Naive thymus-derived CD4-positive, alpha-beta T cell (primary cell): ENCODE measurements around the gene ZNF70. TPM values are rescaled to one million over a fixed set of nuclear protein-coding genes. Genes with fewer than 3 reads are reported as not detected.

Experiments
- ATAC-seq: fragments of 150-1000 bp; cut with Tn5 transposase; 2 replicates; pipeline ENCODE4 v1.10.0; 2021; ENCODE audit warnings: mild to moderate bottlenecking, moderate library complexity
- CTCF ChIA-PET: fragments of 350-600 bp; sonication (Branson Sonifier 250); formaldehyde crosslinking; loops from one replicate; lab custom pipeline; 2021; ENCODE audit warnings: antibody characterized with exemption; lab: Charles Lee
- POLR2A ChIA-PET: fragments of 350-600 bp; sonication (Branson Sonifier 250); formaldehyde crosslinking; loops from one replicate; lab custom pipeline; 2021; ENCODE audit warnings: antibody characterized with exemption, inconsistent platforms; lab: Charles Lee
- DNase-seq, 9 donors: peaks; one replicate each; pipeline versions ENCODE4 v3.0.0 to v3.0.0-alpha.2; 2020 to 2022; ENCODE audit warnings: mixed read lengths in 1 of 9
- H3K27ac ChIP-seq: one replicate; pipeline ENCODE4 v1.7.0; 2013; ENCODE audit warnings: mild to moderate bottlenecking, low read depth, low read length, moderate library complexity
- H3K27me3 ChIP-seq, 2 donors: one replicate each; pipeline ENCODE4 v1.7.0; 2013; ENCODE audit warnings: low read length in 2 of 2, mild to moderate bottlenecking in 2 of 2, moderate library complexity in 2 of 2; ENCODE audit not compliant: control insufficient read depth in 2 of 2, insufficient read depth in 2 of 2
- H3K36me3 ChIP-seq, 3 experiments: 1 replicate in 2 of 3; 2 replicates in 1 of 3; pipeline ENCODE4 v1.7.0; 2013; ENCODE audit warnings: low read length in 3 of 3, mild to moderate bottlenecking in 3 of 3, moderate library complexity in 1 of 3; ENCODE audit not compliant: insufficient read depth in 3 of 3, control insufficient read depth in 2 of 3
- H3K4me1 ChIP-seq, 2 donors: one replicate each; pipeline ENCODE4 v1.7.0; 2013; ENCODE audit warnings: low read length in 2 of 2, mild to moderate bottlenecking in 2 of 2, moderate library complexity in 1 of 2; ENCODE audit not compliant: control insufficient read depth in 2 of 2, insufficient read depth in 2 of 2
- H3K4me3 ChIP-seq: 2 replicates; pipeline ENCODE4 v1.7.0; 2013; ENCODE audit warnings: mild to moderate bottlenecking, low read length
- H3K9me3 ChIP-seq, 3 experiments: 1 replicate in 2 of 3; 2 replicates in 1 of 3; pipeline ENCODE4 v1.7.0; 2013; ENCODE audit warnings: low read length in 3 of 3; ENCODE audit not compliant: control insufficient read depth in 2 of 3
- H3K27ac Mint-ChIP-seq, 9 donors: one replicate each; pipeline ENCODE4 v1.8.0; 2020 to 2022; ENCODE audit warnings: mixed read lengths in 9 of 9, mild to moderate bottlenecking in 8 of 9, moderate library complexity in 5 of 9, inconsistent platforms in 2 of 9
- H3K27me3 Mint-ChIP-seq, 5 donors: one replicate each; pipeline ENCODE4 v1.8.0; 2021 to 2022; ENCODE audit warnings: mixed read lengths in 5 of 5, mild to moderate bottlenecking in 1 of 5
- H3K36me3 Mint-ChIP-seq, 5 donors: one replicate each; pipeline ENCODE4 v1.8.0; 2020 to 2022; ENCODE audit warnings: mixed read lengths in 5 of 5, mild to moderate bottlenecking in 3 of 5, inconsistent platforms in 1 of 5
- H3K4me1 Mint-ChIP-seq, 7 donors: one replicate each; pipeline ENCODE4 v1.8.0; 2020 to 2022; ENCODE audit warnings: mixed read lengths in 7 of 7, mild to moderate bottlenecking in 3 of 7, inconsistent platforms in 1 of 7
- H3K4me3 Mint-ChIP-seq, 10 donors: one replicate each; pipeline ENCODE4 v1.8.0; 2020 to 2022; ENCODE audit warnings: mild to moderate bottlenecking in 10 of 10, mixed read lengths in 10 of 10, moderate library complexity in 6 of 10, inconsistent platforms in 2 of 10
- H3K9me3 Mint-ChIP-seq, 11 donors: one replicate each; pipeline ENCODE4 v1.8.0; 2020 to 2022; ENCODE audit warnings: mixed read lengths in 11 of 11, mild to moderate bottlenecking in 4 of 11, inconsistent platforms in 1 of 11, moderate library complexity in 1 of 11
- intact Hi-C, 2 donors: fragments of 100-400 bp; cut with micrococcal nuclease; formaldehyde crosslinking; loops; one replicate each; pipeline ENCODE4 v1.15.1; 2023
- polyA plus RNA-seq, 2 donors: library from polyadenylated mRNA; unstranded; fragments of 300-500 nt; fragmentation: Illumina TruSeq; gene quantifications; one replicate each; pipeline ENCODE4 v1.2.3, GENCODE V29; 2021
- total RNA-seq, 6 experiments: library from RNA in 5 of 6; stranded (reverse) in 5 of 6; gene quantifications; 1 replicate in 5 of 6; 2 replicates in 1 of 6; pipeline ENCODE4 v1.2.3 and lab custom pipeline; 2021 to 2026

Gene ZNF70
- total and polyA plus RNA-seq, 7 experiments from 2014 or later: 0.32 to 7.9 (median 3.5) TPM

GRCh38 chr22:23722160-23722559 is 28.8 kb downstream of the ZNF70 start:
- POLR2A ChIA-PET: no interaction called here
- Histone ChIP-seq H3K9me3 (no peaks in the 10 kb centered on the region), H3K4me3 (no peak overlapping the region), H3K27me3 (peaks cover 0 to 3% of the 10 kb centered on the region in 2 donors), H3K27ac (no peak overlapping the region), H3K4me1 (no peaks in the 10 kb centered on the region), H3K36me3 (no peaks in the 10 kb centered on the region)
- peaks cover 0 to 13% (median 0%) of the 10 kb centered on the region in 5 donors for H3K27me3 Mint-ChIP-seq
- intact Hi-C loops: no loop called here
- no peaks in the 10 kb centered on the region for H3K9me3 Mint-ChIP-seq
- no peaks in the 10 kb centered on the region for H3K36me3 Mint-ChIP-seq
- no peak for ATAC-seq
- DNase-seq: no peak
- no peak overlapping the region for H3K4me3 Mint-ChIP-seq
- no peak overlapping the region for H3K27ac Mint-ChIP-seq
- CTCF ChIA-PET: no interaction called here
- peaks cover 0 to 4% (median 3%) of the 10 kb centered on the region in 7 donors for H3K4me1 Mint-ChIP-seq

DNA sequence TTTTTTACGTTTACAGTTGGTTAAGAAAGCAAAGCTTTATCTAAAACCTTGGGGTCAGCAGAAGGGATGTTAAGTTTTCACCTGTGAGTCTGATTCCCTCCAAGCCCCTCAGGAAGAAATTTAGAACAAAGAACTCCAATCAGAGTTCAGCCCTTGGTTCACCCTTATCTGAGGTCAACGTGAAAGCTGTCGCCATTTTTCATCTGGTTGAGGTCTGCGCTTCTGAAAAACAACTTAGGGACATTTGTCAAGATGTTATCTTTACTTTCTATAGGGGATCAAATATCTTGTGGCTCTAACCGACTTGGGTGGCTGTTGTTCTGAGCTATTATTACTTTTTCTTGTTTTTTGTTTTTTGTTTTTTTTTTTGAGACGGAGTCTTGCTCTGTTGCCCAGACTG is 30.1 kb downstream of the ZNF70 start:
- Mint-ChIP-seq H3K9me3 (no peaks in the 10 kb centered on the region), H3K27ac (no peak overlapping the region), H3K4me3 (no peak overlapping the region), H3K4me1 (peaks cover 2 to 11% (median 7%) of the 10 kb centered on the region in 7 donors), H3K36me3 (no peaks in the 10 kb centered on the region), H3K27me3 (peaks cover 0 to 8% (median 0%) of the 10 kb centered on the region in 5 donors)
- POLR2A ChIA-PET: interaction anchor here (0.9 kb wide), 1 partner anchor 25 kb away, joined by 3 read pairs; no protein-coding TSS in a partner anchor
- H3K4me1 ChIP-seq: peaks cover 4 to 5% of the 10 kb centered on the region in 2 donors
- H3K9me3 ChIP-seq: no peaks in the 10 kb centered on the region
- no peaks in the 10 kb centered on the region for H3K27me3 ChIP-seq
- intact Hi-C loops: no loop called here
- H3K27ac ChIP-seq: no peak overlapping the region
- CTCF ChIA-PET: no interaction called here
- DNase-seq (no peak), ATAC-seq (no peak)
- H3K36me3 ChIP-seq: peaks cover 0 to 5% (median 0%) of the 10 kb centered on the region in 3 experiments
- H3K4me3 ChIP-seq: no peak overlapping the region

- Mint-ChIP-seq H3K9me3 (no peaks in the 10 kb centered on the region), H3K27me3 (no peaks in the 10 kb centered on the region), H3K4me1 (peaks cover 12 to 24% (median 16%) of the 10 kb centered on the region in 7 donors), H3K27ac (peak overlapping the region in 2 of 9 donors; percentile 51 to 56), H3K36me3 (peaks cover 4 to 11% (median 6%) of the 10 kb centered on the region in 5 donors), H3K4me3 (peak overlapping the region in 7 of 10 donors; percentile 27 to 85 (median 49))
- no peak overlapping the region for H3K27ac ChIP-seq
- ChIA-PET CTCF (interaction anchor here (0.6 to 0.8 kb wide), 2 partner anchors 32 to 126 kb away, joined by 3 read pairs; no protein-coding TSS in a partner anchor), POLR2A (interaction anchor here (0.6 to 3.8 kb wide), 5 partner anchors 19 to 59 kb away, joined by 3 to 39 read pairs (median 3); partner anchors contain the start of gene ZNF70)
- intact Hi-C loops: loop anchor here (5.0 to 10.0 kb wide), 5 partner anchors 34 to 836 kb away; partner anchors contain the start of genes GUCD1 (in 1 of the 2), SLC2A11 (in 1 of the 2), SNRPD3 (in 1 of the 2) and VPREB3 (in 1 of the 2)
- peaks cover 10 to 12% of the 10 kb centered on the region in 2 donors for H3K4me1 ChIP-seq
- ATAC-seq (no peak), DNase-seq (no peak)
- no peaks in the 10 kb centered on the region for H3K9me3 ChIP-seq
- peaks cover 0 to 16% (median 0%) of the 10 kb centered on the region in 3 experiments for H3K36me3 ChIP-seq
- no peak overlapping the region for H3K4me3 ChIP-seq
- no peaks in the 10 kb centered on the region for H3K27me3 ChIP-seq
Measured at GRCh38 chr22:23718371-23719165, 32.3 kb downstream of the ZNF70 start.

DNA sequence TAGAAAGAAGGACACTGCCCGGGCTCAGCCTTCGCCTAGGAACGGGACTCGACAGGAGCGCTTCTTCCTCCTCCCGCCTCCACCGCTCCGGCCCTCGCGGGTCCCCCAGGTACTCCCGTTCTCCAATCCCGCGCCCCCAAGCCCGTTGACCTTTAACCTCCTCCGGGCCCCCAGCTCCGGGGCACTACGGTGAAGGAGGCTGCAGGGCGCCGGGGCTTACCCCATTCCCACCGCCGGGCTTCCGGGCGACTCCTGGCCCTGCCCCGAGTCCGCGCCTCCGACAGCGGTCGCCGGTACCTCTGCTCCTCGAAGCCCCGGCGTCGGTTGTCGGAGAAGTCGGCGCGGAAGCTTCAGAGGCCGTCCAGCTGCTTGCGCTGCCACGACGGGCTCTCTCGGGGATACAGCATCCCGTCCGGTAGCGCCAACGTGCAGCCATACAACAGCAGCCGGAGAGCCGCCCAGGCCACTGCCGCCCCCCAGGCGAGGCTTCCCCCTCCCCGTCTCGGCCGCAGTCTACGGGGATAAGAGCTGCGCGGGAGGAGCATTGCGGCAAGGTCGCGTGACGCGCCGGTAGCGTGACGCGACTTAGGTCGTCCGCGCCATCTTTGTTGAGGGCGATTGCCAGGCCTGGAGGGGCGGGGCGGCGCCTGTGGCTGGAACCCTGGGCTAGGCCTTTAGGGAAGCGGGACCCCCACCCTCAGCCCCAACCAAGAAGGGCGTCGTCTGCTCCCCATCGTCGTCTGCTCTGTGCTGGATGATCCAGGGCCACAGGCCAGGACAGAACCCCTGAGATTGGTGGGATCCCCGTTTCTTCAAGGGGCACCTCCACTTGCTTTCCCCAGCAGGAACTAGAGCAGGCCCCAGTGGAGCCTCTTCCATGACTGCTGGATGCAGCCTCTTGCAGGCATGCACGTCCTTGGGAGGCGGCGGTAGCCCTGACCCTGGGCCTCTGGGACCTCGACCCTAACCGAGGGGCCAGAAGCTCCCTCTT is 33.8 kb downstream of the ZNF70 start:
- ATAC-seq (peak; percentile 97), DNase-seq (peak; percentile 72 to 85 (median 81))
- Mint-ChIP-seq H3K27me3 (no peaks in the 10 kb centered on the region), H3K4me1 (peaks cover 12 to 24% (median 16%) of the 10 kb centered on the region in 7 donors), H3K9me3 (no peaks in the 10 kb centered on the region), H3K4me3 (peak overlapping the region; percentile 78 to 88 (median 81)), H3K36me3 (peaks cover 4 to 11% (median 6%) of the 10 kb centered on the region in 5 donors), H3K27ac (peak overlapping the region; percentile 8 to 93 (median 86))
- intact Hi-C loops: loop anchor here (1.0 to 10.0 kb wide), 12 partner anchors 21 to 838 kb away; partner anchors contain the start of genes ZNF70 (in 2 of the 2), CHCHD10 (in 1 of the 2), DERL3 (in 1 of the 2) and GUCD1 (in 1 of the 2)
- peaks cover 10 to 12% of the 10 kb centered on the region in 2 donors for H3K4me1 ChIP-seq
- H3K27ac ChIP-seq: peak overlapping the region; percentile 89
- H3K4me3 ChIP-seq: peak overlapping the region; percentile 71
- ChIA-PET POLR2A (interaction anchor here (0.7 to 3.8 kb wide), 9 partner anchors 11 to 70 kb away, joined by 3 to 39 read pairs (median 9); partner anchors contain the start of genes C22orf15, CHCHD10, SMARCB1 and ZNF70), CTCF (interaction anchor here (0.8 to 1.1 kb wide), 2 partner anchors 34 to 130 kb away, joined by 3 read pairs; no protein-coding TSS in a partner anchor)
- H3K27me3 ChIP-seq: no peaks in the 10 kb centered on the region
- no peaks in the 10 kb centered on the region for H3K9me3 ChIP-seq
- peaks cover 0 to 26% (median 5%) of the 10 kb centered on the region in 3 experiments for H3K36me3 ChIP-seq

DNA sequence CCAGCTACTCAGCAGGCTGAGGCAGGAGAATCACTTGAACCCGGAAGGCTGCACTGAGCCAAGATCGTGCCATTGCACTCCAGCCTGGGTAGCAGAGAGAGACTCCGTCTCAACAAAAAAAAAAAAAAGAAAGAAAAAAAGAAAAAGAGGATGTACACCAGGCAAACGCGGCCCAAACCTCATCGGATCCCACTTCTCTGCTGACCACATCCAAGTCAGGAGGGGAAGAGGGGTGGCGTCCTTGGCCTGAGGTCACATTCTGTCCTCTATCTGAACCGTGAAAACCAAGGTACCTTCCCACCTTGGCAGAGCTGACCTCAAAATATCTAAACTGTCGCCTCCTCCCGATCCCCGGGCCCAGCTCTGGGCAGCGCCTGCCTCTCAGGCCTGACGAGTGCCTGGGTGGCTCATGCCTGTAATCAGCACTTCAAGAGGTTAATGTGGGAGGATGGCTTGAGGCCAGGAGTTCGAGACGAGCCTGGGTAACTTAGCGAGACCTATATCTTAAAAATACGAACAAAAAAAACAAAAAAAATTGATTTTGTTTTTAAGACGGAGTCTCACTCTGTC is 35.0 kb downstream of the ZNF70 start:
- H3K4me1 Mint-ChIP-seq: peaks cover 16 to 31% (median 21%) of the 10 kb centered on the region in 7 donors
- ATAC-seq (no peak), DNase-seq (no peak)
- peak overlapping the region; percentile 66 to 88 (median 80) for H3K4me3 Mint-ChIP-seq
- no peaks in the 10 kb centered on the region for H3K9me3 ChIP-seq
- CTCF ChIA-PET: no interaction called here
- POLR2A ChIA-PET: interaction anchor here (0.7 to 3.8 kb wide), 6 partner anchors 14 to 71 kb away, joined by 3 to 39 read pairs (median 10); partner anchors contain the start of genes C22orf15, SMARCB1 and ZNF70
- H3K36me3 Mint-ChIP-seq: peaks cover 4 to 18% (median 6%) of the 10 kb centered on the region in 5 donors
- H3K27ac Mint-ChIP-seq: peak overlapping the region; percentile 44 to 90 (median 74)
- H3K4me1 ChIP-seq: peaks cover 10 to 12% of the 10 kb centered on the region in 2 donors
- H3K27me3 ChIP-seq: no peaks in the 10 kb centered on the region
- peak overlapping the region; percentile 2 for H3K27ac ChIP-seq
- peaks cover 0 to 38% (median 9%) of the 10 kb centered on the region in 3 experiments for H3K36me3 ChIP-seq
- no peaks in the 10 kb centered on the region for H3K27me3 Mint-ChIP-seq
- intact Hi-C loops: loop anchor here (5.0 to 10.0 kb wide), 5 partner anchors 36 to 839 kb away; partner anchors contain the start of genes GUCD1 (in 1 of the 2), SLC2A11 (in 1 of the 2), SNRPD3 (in 1 of the 2) and VPREB3 (in 1 of the 2)
- H3K9me3 Mint-ChIP-seq: no peaks in the 10 kb centered on the region
- peak overlapping the region; percentile 71 for H3K4me3 ChIP-seq
